ENCODE measurements around the gene DNAJC13. TPM values are rescaled to one million over a fixed set of nuclear protein-coding genes. Genes with fewer than 3 reads are reported as not detected.
A peak's percentile ranks its signal among the peaks of the same experiment; 100 is the strongest.
"Not testable (repeated sequence)": the region's sequence is repeated elsewhere in the genome, so short reads cannot be mapped to it uniquely, and the experiment has no call there.

DNAJC13 gene
- polyA plus RNA-seq, 4 donors: 10.1 to 46.6 (median 14.2) TPM

DNA sequence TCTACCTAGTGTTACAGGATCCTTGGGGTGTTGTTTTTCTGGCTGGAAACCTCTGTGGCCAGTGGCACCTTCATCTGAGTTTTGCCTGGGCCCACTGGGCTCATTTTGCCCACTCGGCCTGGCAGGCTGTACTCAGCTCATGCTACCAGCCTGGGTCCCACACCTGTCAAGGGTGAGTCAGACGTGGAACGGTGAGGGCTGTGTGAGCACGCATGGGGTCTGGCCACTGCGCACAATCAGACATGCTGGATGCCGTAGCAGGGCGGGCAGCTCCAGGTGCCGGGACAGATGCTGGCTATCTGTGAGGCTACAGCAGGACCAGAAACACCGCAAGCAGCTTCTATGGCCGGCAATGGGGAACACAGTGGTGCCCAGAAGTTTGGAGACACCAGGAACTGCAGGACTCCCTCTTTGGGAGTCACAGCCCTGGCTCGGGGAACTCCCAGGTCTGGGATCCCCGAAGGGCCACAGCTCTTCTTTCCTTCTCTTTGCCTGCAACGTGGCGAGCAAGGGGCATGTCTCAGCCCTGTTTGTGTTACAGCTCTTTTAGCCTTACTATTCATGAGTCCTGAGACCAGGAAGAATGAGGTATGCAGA lies 35.9 kb upstream of the DNAJC13 start:
- DNase-seq (no peak), FAIRE-seq (no peak)
- Histone ChIP-seq H3K9me3 (ENCODE audit: control insufficient read depth in 2 of 2, insufficient read depth in 1 of 2, low read depth in 1 of 2, low read length in 1 of 2) (peaks cover 0 to 16% of the 10 kb centered on the region in 2 donors), H3K27ac (ENCODE audit: low read depth in 1 of 3, low read length in 2 of 3) (no peak overlapping the region), H3K4me1 (ENCODE audit: control insufficient read depth in 3 of 3, insufficient read depth in 2 of 3, low read depth in 1 of 3, low read length in 2 of 3) (no peaks in the 10 kb centered on the region), H3K27me3 (ENCODE audit: control insufficient read depth in 3 of 3, insufficient read depth in 3 of 3, low read length in 3 of 3) (peaks cover 0 to 1% (median 0%) of the 10 kb centered on the region in 3 donors), H3K36me3 (ENCODE audit: control insufficient read depth in 3 of 3, insufficient read depth in 2 of 3, low read depth in 1 of 3, low read length in 3 of 3) (no peaks in the 10 kb centered on the region), H3K4me3 (ENCODE audit: low read depth in 1 of 3, low read length in 3 of 3) (no peak overlapping the region)
- 77 to 91% (median 84%) methylated on average over 14 of the region's 14 CpGs for WGBS, 3 donors

DNA sequence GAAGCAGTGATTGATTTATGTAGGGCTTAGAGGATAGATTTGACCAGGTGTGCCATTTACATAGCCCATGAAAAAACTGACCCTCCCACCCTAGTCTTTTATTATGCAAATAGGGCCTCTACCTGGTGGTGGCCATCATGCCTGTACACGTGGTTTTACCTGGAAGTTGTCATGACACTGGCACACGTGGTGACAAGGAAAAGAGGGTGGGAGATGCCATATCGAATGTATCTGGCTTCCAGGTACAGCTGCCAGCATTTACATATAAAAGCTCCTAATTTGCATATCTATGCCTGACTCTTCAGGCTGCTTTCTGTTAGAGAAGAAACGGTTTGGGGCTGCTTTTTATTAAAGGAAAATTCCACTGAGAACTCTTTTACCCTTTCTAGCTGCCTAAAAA lies 35.0 kb upstream of the DNAJC13 start:
- 51 to 57% (median 52%) methylated on average over 4 of the region's 4 CpGs for WGBS, 3 donors

DNA sequence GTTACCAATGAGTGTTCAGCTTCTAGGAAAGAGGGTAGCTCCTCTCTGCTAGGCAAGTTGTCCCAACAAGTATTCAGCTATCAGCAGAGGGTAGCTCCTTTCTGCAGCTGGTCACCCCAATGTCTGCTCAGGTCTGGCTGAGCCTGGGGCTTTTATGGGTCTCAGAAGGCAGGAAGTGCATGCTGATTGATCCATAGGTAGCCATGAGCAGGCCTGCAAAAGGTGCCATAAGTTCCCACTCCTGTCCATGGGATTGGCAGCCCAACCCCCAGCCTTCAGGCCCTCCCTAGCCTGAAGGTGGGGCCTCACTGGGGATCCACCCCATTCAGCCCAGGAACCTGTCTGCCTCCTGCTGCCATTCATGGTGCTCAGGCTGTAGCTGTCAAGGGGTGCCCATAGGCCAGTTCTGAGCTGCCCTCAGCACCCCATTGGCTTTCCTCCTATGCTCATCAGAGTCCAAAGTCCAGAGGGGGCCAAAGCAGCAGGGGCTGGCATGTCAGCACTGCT lies 34.6 kb upstream of the DNAJC13 start:
- Histone ChIP-seq H3K4me3 (ENCODE audit: low read depth in 1 of 3, low read length in 3 of 3) (no peak overlapping the region), H3K36me3 (ENCODE audit: control insufficient read depth in 3 of 3, insufficient read depth in 2 of 3, low read depth in 1 of 3, low read length in 3 of 3) (no peaks in the 10 kb centered on the region), H3K27me3 (ENCODE audit: control insufficient read depth in 3 of 3, insufficient read depth in 3 of 3, low read length in 3 of 3) (peaks cover 0 to 1% (median 0%) of the 10 kb centered on the region in 3 donors), H3K27ac (ENCODE audit: low read depth in 1 of 3, low read length in 2 of 3) (no peak overlapping the region), H3K4me1 (ENCODE audit: control insufficient read depth in 3 of 3, insufficient read depth in 2 of 3, low read depth in 1 of 3, low read length in 2 of 3) (no peaks in the 10 kb centered on the region), H3K9me3 (ENCODE audit: control insufficient read depth in 2 of 2, insufficient read depth in 1 of 2, low read depth in 1 of 2, low read length in 1 of 2) (peaks cover 0 to 16% of the 10 kb centered on the region in 2 donors)
- DNase-seq: peak in 1 of 2 donors; percentile 27
- no peak for FAIRE-seq

More for the DNA sequence above, 35.0 kb upstream of the DNAJC13 start:
- Histone ChIP-seq H3K36me3 (ENCODE audit: control insufficient read depth in 3 of 3, insufficient read depth in 2 of 3, low read depth in 1 of 3, low read length in 3 of 3) (no peaks in the 10 kb centered on the region), H3K27ac (ENCODE audit: low read depth in 1 of 3, low read length in 2 of 3) (no peak overlapping the region), H3K4me3 (ENCODE audit: low read depth in 1 of 3, low read length in 3 of 3) (no peak overlapping the region), H3K9me3 (ENCODE audit: control insufficient read depth in 2 of 2, insufficient read depth in 1 of 2, low read depth in 1 of 2, low read length in 1 of 2) (peaks cover 0 to 16% of the 10 kb centered on the region in 2 donors), H3K27me3 (ENCODE audit: control insufficient read depth in 3 of 3, insufficient read depth in 3 of 3, low read length in 3 of 3) (peaks cover 0 to 1% (median 0%) of the 10 kb centered on the region in 3 donors), H3K4me1 (ENCODE audit: control insufficient read depth in 3 of 3, insufficient read depth in 2 of 3, low read depth in 1 of 3, low read length in 2 of 3) (no peaks in the 10 kb centered on the region)
- no peak for FAIRE-seq
- DNase-seq: no peak

DNA sequence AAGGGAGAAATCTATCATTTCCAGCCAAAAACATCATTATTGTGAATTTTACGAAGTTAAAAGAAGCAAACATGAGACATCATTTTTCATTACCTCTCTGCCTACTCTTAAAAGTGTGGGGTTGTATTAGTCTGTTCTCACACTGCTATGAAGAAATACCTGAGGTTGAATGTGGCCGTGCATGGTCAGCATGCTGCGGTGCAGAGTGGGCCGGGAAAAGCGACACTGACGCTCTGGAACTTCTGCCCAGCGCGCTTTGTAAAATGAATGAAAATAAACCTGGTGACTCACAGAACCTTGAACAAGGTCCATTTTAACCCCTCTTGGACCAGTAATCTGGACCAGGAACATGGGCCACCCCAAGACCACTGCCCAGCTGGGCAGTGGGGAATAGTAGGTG lies 31.0 kb upstream of the DNAJC13 start:
- no peak overlapping the region for H3K27ac ChIP-seq (ENCODE audit: low read depth in 1 of 3, low read length in 2 of 3)
- H3K4me3 ChIP-seq (ENCODE audit: low read depth in 1 of 3, low read length in 3 of 3): no peak overlapping the region
- FAIRE-seq (no peak), DNase-seq (no peak)
- WGBS, 3 donors: 91 to 95% (median 92%) methylated on average over 8 of the region's 8 CpGs
- no peaks in the 10 kb centered on the region for H3K4me1 ChIP-seq (ENCODE audit: control insufficient read depth in 3 of 3, insufficient read depth in 2 of 3, low read depth in 1 of 3, low read length in 2 of 3)
- H3K27me3 ChIP-seq (ENCODE audit: control insufficient read depth in 3 of 3, insufficient read depth in 3 of 3, low read length in 3 of 3): no peaks in the 10 kb centered on the region
- no peaks in the 10 kb centered on the region for H3K36me3 ChIP-seq (ENCODE audit: control insufficient read depth in 3 of 3, insufficient read depth in 2 of 3, low read depth in 1 of 3, low read length in 3 of 3)
- peaks cover 0 to 16% of the 10 kb centered on the region in 2 donors for H3K9me3 ChIP-seq (ENCODE audit: control insufficient read depth in 2 of 2, insufficient read depth in 1 of 2, low read depth in 1 of 2, low read length in 1 of 2)

DNA sequence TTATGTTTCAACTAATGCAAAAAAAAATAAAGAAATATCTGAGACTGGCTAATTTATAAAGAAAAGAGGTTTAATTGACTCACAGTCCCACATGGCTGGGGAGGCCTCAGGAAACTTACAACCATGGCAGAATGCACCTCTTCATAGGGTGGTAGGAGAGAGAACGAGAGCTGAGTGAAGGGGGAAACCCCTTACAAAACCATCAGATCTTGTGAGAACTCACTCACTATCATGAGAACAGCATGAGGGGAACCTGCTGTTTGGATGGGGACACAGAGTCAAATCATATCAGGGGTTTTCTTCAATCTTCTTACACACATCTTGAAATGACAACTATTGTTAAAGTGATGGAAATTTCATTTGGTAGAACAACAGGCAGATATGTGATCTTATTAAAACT lies 24.6 kb upstream of the DNAJC13 start:
- DNase-seq; H3K27me3 ChIP-seq (ENCODE audit: control insufficient read depth in 3 of 3, insufficient read depth in 3 of 3, low read length in 3 of 3); H3K9me3 ChIP-seq (ENCODE audit: control insufficient read depth in 2 of 2, insufficient read depth in 1 of 2, low read depth in 1 of 2, low read length in 1 of 2); H3K4me3 ChIP-seq (ENCODE audit: low read depth in 1 of 3, low read length in 3 of 3); H3K36me3 ChIP-seq (ENCODE audit: control insufficient read depth in 3 of 3, insufficient read depth in 2 of 3, low read depth in 1 of 3, low read length in 3 of 3); FAIRE-seq; H3K4me1 ChIP-seq (ENCODE audit: control insufficient read depth in 3 of 3, insufficient read depth in 2 of 3, low read depth in 1 of 3, low read length in 2 of 3); H3K27ac ChIP-seq (ENCODE audit: low read depth in 1 of 3, low read length in 2 of 3): not testable (repeated sequence)
- 71 to 95% (median 86%) methylated on average over 1 of the region's 1 CpG for WGBS, 3 donors

DNA sequence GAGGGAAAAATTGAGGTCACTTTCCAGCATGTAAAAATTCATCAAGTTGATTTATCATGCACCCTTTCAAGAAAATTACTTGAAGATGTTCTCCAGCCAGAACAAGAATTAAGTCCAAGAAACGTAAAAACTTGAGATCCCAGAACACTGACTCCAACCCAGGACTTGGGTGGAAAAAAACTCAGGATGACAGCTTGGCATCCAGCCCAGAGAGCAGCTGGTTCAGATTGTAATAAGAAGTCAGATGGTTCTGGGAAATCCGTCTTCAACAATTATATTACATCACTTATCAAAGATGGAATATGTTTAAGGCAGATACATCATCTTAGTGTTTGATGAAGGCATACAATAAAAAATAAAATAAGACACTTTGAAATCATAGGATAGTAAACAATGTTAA lies 23.0 kb upstream of the DNAJC13 start:
- no peak for DNase-seq
- H3K9me3 ChIP-seq (ENCODE audit: control insufficient read depth in 2 of 2, insufficient read depth in 1 of 2, low read depth in 1 of 2, low read length in 1 of 2): no peaks in the 10 kb centered on the region
- no peak overlapping the region for H3K27ac ChIP-seq (ENCODE audit: low read depth in 1 of 3, low read length in 2 of 3)
- FAIRE-seq: peak; percentile 39
- H3K27me3 ChIP-seq (ENCODE audit: control insufficient read depth in 3 of 3, insufficient read depth in 3 of 3, low read length in 3 of 3): peaks cover 0 to 2% (median 0%) of the 10 kb centered on the region in 3 donors
- 16 to 41% (median 29%) methylated on average over 2 of the region's 2 CpGs for WGBS, 3 donors
- no peak overlapping the region for H3K4me3 ChIP-seq (ENCODE audit: low read depth in 1 of 3, low read length in 3 of 3)
- H3K4me1 ChIP-seq (ENCODE audit: control insufficient read depth in 3 of 3, insufficient read depth in 2 of 3, low read depth in 1 of 3, low read length in 2 of 3): no peaks in the 10 kb centered on the region
- no peaks in the 10 kb centered on the region for H3K36me3 ChIP-seq (ENCODE audit: control insufficient read depth in 3 of 3, insufficient read depth in 2 of 3, low read depth in 1 of 3, low read length in 3 of 3)

DNA sequence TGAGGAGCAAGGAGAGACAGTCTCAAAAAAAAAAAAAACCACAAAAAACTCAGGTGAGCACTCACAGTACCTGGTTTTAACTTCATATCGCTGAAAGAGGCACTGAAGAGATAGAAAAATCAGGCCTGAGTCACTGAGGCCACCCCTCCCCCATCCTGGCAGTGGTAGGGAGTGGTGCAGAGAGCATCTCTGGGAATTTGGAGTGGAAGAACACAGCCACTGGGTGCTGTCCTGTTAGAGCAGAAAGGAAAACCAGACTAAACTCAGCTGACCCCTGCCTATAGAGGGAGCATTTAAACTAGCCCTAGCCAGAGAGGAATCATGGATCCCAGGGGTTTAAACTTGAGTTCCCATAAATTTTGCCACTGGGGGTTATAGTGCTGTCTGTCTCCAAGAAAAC lies 22.2 kb upstream of the DNAJC13 start:
- FAIRE-seq (no peak), DNase-seq (no peak)
- WGBS, 3 donors: 61 to 78% (median 72%) methylated on average over 1 of the region's 1 CpG
- Histone ChIP-seq H3K27ac (ENCODE audit: low read depth in 1 of 3, low read length in 2 of 3) (no peak overlapping the region), H3K4me1 (ENCODE audit: control insufficient read depth in 3 of 3, insufficient read depth in 2 of 3, low read depth in 1 of 3, low read length in 2 of 3) (no peaks in the 10 kb centered on the region), H3K27me3 (ENCODE audit: control insufficient read depth in 3 of 3, insufficient read depth in 3 of 3, low read length in 3 of 3) (peaks cover 0 to 2% (median 0%) of the 10 kb centered on the region in 3 donors), H3K36me3 (ENCODE audit: control insufficient read depth in 3 of 3, insufficient read depth in 2 of 3, low read depth in 1 of 3, low read length in 3 of 3) (no peaks in the 10 kb centered on the region), H3K9me3 (ENCODE audit: control insufficient read depth in 2 of 2, insufficient read depth in 1 of 2, low read depth in 1 of 2, low read length in 1 of 2) (no peaks in the 10 kb centered on the region), H3K4me3 (ENCODE audit: low read depth in 1 of 3, low read length in 3 of 3) (no peak overlapping the region)

DNA sequence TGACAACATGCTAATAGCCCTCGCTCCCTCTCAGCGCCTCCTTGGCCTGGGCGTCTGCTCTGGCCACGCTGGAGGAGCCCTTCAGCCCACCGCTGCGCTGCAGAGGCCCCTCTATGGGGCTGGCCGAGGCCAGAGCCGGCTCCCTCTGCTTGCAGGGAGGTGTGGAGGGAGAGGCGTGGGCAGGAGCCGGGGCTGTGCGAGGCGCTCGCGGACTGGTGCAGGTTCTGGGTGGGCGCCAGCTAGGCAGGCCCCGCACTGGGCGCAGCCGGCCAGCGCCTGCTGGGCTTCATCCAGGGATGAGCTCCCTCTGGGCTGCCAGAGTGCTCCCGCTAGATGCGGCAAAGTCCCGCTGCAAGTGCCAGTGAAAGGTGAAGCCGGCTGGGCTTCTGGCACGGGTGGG lies 21.0 kb upstream of the DNAJC13 start:
- FAIRE-seq (no peak), DNase-seq (no peak)
- no peak overlapping the region for H3K27ac ChIP-seq (ENCODE audit: low read depth in 1 of 3, low read length in 2 of 3)
- H3K4me3 ChIP-seq (ENCODE audit: low read depth in 1 of 3, low read length in 3 of 3): no peak overlapping the region
- no peaks in the 10 kb centered on the region for H3K36me3 ChIP-seq (ENCODE audit: control insufficient read depth in 3 of 3, insufficient read depth in 2 of 3, low read depth in 1 of 3, low read length in 3 of 3)
- 93 to 94% (median 93%) methylated on average over 24 of the region's 24 CpGs for WGBS, 3 donors
- H3K4me1 ChIP-seq (ENCODE audit: control insufficient read depth in 3 of 3, insufficient read depth in 2 of 3, low read depth in 1 of 3, low read length in 2 of 3): no peaks in the 10 kb centered on the region
- H3K9me3 ChIP-seq (ENCODE audit: control insufficient read depth in 2 of 2, insufficient read depth in 1 of 2, low read depth in 1 of 2, low read length in 1 of 2): no peaks in the 10 kb centered on the region
- peaks cover 0 to 2% (median 0%) of the 10 kb centered on the region in 3 donors for H3K27me3 ChIP-seq (ENCODE audit: control insufficient read depth in 3 of 3, insufficient read depth in 3 of 3, low read length in 3 of 3)

DNA sequence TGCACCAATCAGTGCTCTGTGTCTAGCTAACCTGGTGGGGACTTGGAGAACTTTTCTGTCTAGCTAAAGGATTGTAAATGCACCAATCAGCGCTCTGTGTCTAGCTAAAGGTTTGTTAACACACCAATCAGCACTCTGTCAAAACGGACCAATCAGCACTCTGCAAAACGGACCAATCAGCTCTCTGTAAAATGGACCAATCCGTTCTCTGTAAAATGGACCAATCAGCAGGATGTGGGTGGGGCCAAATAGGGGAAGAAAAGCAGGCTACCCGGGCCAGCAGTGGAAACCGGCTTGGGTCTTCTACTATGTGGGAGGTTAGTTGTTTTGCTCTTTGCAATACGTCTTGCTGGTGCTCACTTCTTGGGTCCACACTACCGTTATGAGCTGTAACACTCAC lies 20.5 kb upstream of the DNAJC13 start:
- not testable (repeated sequence) for H3K36me3 ChIP-seq (ENCODE audit: control insufficient read depth in 3 of 3, insufficient read depth in 2 of 3, low read depth in 1 of 3, low read length in 3 of 3); FAIRE-seq; H3K9me3 ChIP-seq (ENCODE audit: control insufficient read depth in 2 of 2, insufficient read depth in 1 of 2, low read depth in 1 of 2, low read length in 1 of 2); H3K27ac ChIP-seq (ENCODE audit: low read depth in 1 of 3, low read length in 2 of 3); H3K4me3 ChIP-seq (ENCODE audit: low read depth in 1 of 3, low read length in 3 of 3); H3K27me3 ChIP-seq (ENCODE audit: control insufficient read depth in 3 of 3, insufficient read depth in 3 of 3, low read length in 3 of 3); DNase-seq; H3K4me1 ChIP-seq (ENCODE audit: control insufficient read depth in 3 of 3, insufficient read depth in 2 of 3, low read depth in 1 of 3, low read length in 2 of 3)
- 79 to 91% (median 86%) methylated on average over 8 of the region's 8 CpGs for WGBS, 3 donors
